Measurements from ENCODE around the gene CORO7.

CORO7 gene

GRCh38 chr16:4435337-4436067 is 19.1 kb upstream of the CORO7 start:
- peak in 1 of 2 experiments; percentile 18 for DNase-seq
- TF ChIP-seq GATA1 (IDR thresholded peaks at IDR 0.05; ENCODE audit: low read depth, low read length) (no peak), POLR2A (IDR thresholded peaks at IDR 0.05; ENCODE audit: low read length) (no peak)

DNA sequence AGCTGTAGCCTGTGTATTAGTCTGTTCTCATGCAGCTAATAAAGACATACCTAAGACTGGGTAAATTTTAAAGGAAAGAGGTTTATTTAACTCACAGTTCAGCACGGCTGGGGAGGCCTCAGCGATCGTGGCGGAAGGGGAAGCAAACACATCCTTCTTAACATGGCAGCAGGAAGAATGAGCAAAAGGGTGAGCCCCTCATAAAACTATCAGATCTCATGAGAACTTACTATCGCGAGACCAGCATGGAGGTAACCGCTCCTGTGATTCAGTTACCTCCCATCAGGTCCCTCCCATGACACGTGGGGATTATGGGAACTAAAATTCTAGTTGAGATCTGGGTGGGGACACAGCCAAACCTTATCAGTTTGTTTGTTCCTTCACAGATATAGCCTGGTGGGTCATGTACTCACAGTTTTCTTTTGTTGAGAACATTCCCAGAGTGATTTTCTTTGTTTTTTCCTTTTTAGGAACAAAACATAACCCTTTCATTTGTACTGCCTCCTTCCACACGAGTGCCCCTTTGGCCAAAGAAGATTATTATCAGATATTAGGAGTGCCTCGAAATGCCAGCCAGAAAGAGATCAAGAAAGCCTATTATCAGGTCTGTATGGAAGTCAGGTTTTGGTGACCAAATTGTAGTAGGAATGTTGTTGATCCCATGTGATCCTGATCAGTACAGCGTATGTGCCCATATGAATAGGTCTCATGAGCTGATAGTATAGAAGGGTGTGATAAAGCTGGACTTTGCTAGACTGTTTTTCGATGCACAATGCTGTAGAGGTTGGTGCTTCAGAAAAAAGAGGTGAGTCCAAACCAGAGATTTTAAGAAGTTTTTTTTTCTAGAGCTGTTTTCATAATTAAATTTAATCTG is 17.8 kb upstream of the CORO7 start:
- DNase-seq, result peak; percentile 63 to 85
- TF ChIP-seq POLR2A (IDR thresholded peaks at IDR 0.05; ENCODE audit: low read length) (peak; percentile 39), GATA1 (IDR thresholded peaks at IDR 0.05; ENCODE audit: low read depth, low read length) (no peak)

GRCh38 chr16:4433228-4433627 is 16.8 kb upstream of the CORO7 start:
- no peak for TF ChIP-seq POLR2A (IDR thresholded peaks at IDR 0.05; ENCODE audit: low read length)
- TF ChIP-seq GATA1 (IDR thresholded peaks at IDR 0.05; ENCODE audit: low read depth, low read length), result no peak
- DNase-seq, result no peak

DNA sequence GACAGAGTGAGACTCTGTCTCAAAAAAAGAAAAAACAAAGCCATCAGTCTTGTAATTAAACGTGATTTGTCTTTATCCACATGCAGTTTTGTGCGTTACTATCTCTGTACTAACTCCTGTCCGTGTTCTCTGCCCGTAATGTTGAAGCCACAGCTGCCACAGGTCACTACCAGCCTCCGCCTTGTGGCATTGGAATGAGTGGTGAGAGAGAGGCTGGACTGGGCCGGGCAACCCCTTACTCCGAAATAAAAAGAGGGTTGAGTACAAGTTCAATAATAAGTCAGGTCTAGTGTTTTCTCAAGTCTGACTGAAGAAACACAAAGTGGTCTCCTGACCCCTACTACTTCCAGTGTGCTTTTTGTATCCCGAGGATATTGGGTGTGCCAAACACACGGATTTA is 14.6 kb upstream of the CORO7 start:
- TF ChIP-seq POLR2A (IDR thresholded peaks at IDR 0.05; ENCODE audit: low read length) (no peak), GATA1 (IDR thresholded peaks at IDR 0.05; ENCODE audit: low read depth, low read length) (no peak)

GRCh38 chr16:4428500-4428899 is 12.1 kb upstream of the CORO7 start:
- TF ChIP-seq POLR2A (IDR thresholded peaks at IDR 0.05; ENCODE audit: low read length), result no peak
- TF ChIP-seq GATA1 (IDR thresholded peaks at IDR 0.05; ENCODE audit: low read depth, low read length), result no peak
- DNase-seq, result no peak

More for the DNA sequence above, 14.6 kb upstream of the CORO7 start:
- DNase-seq, result no peak

DNA sequence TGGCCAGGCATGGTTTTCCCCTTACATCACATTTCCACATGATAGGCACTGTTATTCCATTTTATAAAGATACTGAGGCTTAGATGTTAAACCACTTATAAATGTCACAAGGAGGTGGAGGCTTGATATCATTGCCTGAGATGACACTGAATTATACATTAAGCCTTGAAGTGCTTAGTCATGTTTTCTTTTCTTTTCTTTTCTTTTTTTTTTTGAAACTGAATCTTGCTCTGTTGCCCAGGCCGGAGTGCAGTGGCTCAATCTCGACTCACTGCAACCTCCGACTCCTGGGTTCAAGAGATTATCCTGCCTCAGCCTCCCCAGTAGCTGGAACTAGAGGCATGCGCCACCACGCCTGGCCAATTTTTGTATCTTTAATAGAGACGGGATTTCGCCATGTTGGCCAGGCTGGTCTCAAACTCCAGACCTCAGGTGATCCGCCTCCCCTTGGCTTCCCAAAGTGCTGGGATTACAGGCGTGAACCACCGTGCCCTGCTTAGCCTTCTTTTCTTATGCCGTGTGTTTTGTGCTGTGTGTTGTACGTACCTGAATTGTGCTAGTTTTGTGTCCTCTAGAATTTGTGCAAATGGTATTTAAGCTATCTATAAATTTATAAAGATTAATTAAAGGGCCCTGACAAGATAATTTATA is 10.5 kb upstream of the CORO7 start:
- TF ChIP-seq POLR2A (IDR thresholded peaks at IDR 0.05; ENCODE audit: low read length) (no peak), GATA1 (IDR thresholded peaks at IDR 0.05; ENCODE audit: low read depth, low read length) (no peak)

DNA sequence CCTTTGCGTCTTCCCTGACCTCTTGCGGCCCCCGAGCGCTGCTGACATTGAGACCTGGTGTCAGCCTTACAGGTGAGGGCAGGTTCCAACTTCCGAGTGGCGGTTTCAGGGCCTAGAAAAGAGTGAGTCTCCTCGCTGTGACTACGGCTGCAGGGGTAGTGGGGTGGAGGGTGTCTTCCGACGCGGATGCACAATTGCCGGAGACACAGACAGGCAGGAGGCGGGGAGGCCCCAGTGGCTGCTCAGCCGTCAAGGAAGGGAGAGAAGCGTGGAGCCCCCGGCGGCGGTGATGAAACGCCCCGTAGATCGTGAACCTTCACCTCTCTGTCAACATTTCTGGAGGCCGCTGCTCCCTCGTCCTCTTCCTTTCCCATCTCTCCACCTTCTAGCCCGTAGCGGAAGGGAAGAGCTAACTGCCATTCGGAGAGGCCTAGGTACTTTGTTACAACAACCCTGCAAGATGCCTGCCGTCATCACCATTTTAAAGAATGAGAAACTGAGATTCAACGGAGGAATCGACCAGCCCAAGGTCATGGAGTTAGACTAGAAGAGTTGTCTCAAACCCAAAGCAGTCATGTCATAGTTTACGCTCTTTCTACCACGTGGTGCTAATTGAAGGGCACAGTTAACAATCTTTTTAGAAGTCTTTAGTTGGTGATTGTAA is 9.8 kb upstream of the CORO7 start:
- peak in 1 of 2 experiments; percentile 54 for DNase-seq
- TF ChIP-seq POLR2A (IDR thresholded peaks at IDR 0.05; ENCODE audit: low read length) (no peak), GATA1 (IDR thresholded peaks at IDR 0.05; ENCODE audit: low read depth, low read length) (no peak)

More for the DNA sequence above, 10.5 kb upstream of the CORO7 start:
- DNase-seq, result peak in 1 of 2 experiments; percentile 57

DNA sequence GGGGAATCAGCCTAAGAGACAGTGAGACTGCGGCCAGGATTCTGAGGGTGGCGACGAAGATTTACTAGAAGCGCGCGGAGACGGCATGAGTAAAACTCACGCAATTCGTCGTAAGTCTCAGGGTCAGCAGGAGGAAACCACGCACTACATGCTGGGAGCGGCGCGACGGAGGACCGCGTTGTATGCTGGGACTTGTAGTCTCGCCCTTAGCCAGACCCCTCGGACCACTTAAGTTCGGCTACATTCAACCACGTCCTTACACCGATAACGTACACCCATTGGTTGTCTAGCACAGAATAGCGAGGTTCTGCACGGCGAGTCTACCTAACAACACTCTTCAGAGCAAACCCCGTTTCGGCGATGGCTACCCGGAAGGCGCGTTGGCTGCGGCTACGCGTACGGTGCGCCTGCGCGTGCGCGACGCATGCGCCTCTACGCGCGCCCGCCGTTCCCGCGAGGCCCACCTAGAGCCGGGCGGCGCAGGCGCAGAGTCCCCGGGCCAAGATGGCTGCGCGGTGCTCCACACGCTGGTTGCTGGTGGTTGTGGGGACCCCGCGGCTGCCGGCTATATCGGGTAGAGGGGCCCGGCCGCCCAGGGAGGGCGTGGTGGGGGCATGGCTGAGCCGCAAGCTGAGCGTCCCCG is 9.1 kb upstream of the CORO7 start, which contains the start of gene DNAJA3:
DNAJA3 (plus strand) TSS at position 491 of the 643 bp plus-strand sequence; CDS start at position 505, 14 bp downstream.
- peak; percentile 97 to 99 for DNase-seq
- TF ChIP-seq POLR2A (IDR thresholded peaks at IDR 0.05; ENCODE audit: low read length) (peak; percentile 95), GATA1 (IDR thresholded peaks at IDR 0.05; ENCODE audit: low read depth, low read length) (no peak)

DNA sequence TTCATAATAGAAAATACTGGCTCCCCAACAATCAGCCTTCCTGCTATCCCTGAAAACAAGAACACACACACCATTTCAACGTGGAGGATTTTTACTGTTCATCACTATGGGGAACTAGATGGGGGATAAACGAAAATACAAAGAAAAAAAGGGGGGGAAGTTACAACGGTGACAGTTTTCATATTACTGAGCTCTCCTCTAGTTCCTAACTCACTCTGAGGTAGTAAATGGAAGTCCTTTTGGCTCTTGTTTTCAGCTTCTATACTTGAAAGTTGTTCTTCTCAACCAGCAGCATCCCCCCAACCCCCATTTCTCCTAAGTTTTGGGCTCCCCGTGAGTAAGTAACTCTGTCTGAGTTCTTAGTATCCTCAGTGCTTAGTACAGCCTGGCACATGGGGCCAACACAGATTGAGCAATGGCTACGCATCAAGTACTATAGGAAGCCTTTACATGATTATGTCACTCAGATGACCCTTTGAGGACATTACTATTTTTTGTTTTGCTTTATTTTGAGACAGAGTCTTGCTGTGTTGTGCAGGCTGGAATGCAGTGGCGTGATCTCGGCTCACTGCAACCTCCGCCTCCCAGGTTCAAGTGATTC is 4.2 kb upstream of the CORO7 start:
- DNase-seq, result no peak
- TF ChIP-seq POLR2A (IDR thresholded peaks at IDR 0.05; ENCODE audit: low read length), result no peak
- TF ChIP-seq GATA1 (IDR thresholded peaks at IDR 0.05; ENCODE audit: low read depth, low read length), result no peak

- no peak for DNase-seq
- TF ChIP-seq POLR2A (IDR thresholded peaks at IDR 0.05; ENCODE audit: low read length) (no peak), GATA1 (IDR thresholded peaks at IDR 0.05; ENCODE audit: low read depth, low read length) (no peak)
Observed at GRCh38 chr16:4419402-4419959, 3.1 kb upstream of the CORO7 start.

DNA sequence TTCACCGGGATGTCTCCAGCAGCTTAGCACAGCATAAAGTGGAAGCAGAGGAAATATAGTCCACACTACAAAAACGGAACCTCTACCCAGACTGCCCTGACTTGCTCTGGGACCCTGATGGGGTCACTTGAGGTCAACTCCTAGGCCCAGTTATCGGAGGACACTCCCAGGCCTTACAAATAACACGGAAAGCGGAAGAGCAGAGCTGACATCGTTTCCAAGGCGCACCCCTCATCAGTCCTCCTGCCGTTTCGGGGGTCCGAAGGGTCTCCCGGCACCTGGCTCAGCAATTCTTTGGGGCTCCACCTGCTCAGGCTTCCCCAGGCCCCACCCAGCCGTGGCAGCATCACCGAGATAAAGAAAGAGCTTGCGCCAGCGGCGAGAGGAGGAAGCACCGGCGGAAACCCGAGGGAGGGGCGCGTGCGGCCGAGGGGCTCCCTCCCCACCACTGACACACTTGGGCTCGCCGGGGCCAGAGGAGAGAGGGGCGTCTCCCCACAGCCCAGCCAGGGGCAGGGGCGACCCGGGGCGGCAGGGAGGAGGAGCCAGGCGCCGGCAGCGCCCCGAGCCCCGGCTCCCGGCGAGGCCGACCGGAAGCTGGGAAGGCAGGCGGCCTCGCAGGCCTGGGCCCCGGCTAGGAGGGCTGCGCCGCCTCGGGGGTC is 727 bp downstream of the CORO7 start:
- no peak for TF ChIP-seq GATA1 (IDR thresholded peaks at IDR 0.05; ENCODE audit: low read depth, low read length)
- TF ChIP-seq POLR2A (IDR thresholded peaks at IDR 0.05; ENCODE audit: low read length), result no peak
- peak; percentile 84 to 87 for DNase-seq

Data from erythroblast (primary cell).